Prostate gland (tissue), 2 donors: Measurements from ENCODE around the gene SSTR3. TPM values are rescaled to one million over a fixed set of nuclear protein-coding genes. Genes with fewer than 3 reads are reported as not detected.

Experiments
- DNase-seq: peaks from one replicate; pipeline ENCODE4 v3.0.0-alpha.2; 2019; ENCODE audit warnings: low spot score
- H3K27ac ChIP-seq, 2 donors: fragments of 200-600 bp; sonication (generic); 2 replicates each; pipeline ENCODE4 v1.5.1; 2017 to 2019
- H3K27me3 ChIP-seq: fragments of 200-600 bp; sonication (generic); replicated peaks from 2 replicates; pipeline ENCODE4 v1.5.1; 2019; ENCODE audit not compliant: insufficient read depth
- H3K36me3 ChIP-seq, 2 donors: fragments of 200-600 bp; sonication (generic); 1 replicate in 1 of 2; 2 replicates in 1 of 2; pipeline versions ENCODE4 v1.5.1 to v1.8.1; 2017 to 2019
- H3K4me1 ChIP-seq: fragments of 200-600 bp; sonication (generic); replicated peaks from 2 replicates; pipeline ENCODE4 v1.5.1; 2019
- H3K4me3 ChIP-seq, 2 donors: fragments of 200-600 bp; sonication (generic); 2 replicates each; pipeline ENCODE4 v1.5.1; 2017 to 2019
- H3K9me3 ChIP-seq: fragments of 200-600 bp; sonication (generic); 2 replicates; pipeline ENCODE4 v1.5.1; 2017
- POLR2A ChIP-seq: fragments of 450-650 bp; IDR thresholded peaks from one replicate; pipeline ENCODE4 v1.6.1; 2016; ENCODE audit warnings: antibody characterized with exemption, mild to moderate bottlenecking
- POLR2AphosphoS5 ChIP-seq: sonication (generic); formaldehyde crosslinking; IDR thresholded peaks from one replicate; pipeline ENCODE4 v1.6.1; 2017; ENCODE audit warnings: antibody characterized with exemption
- WGBS: methylation state at CpG from one replicate; pipeline ENCODE4 v1.1.5; 2018; 5-methylcytosine and 5-hydroxymethylcytosine counted together
- intact Hi-C: fragments of 100-400 bp; cut with DNase I; formaldehyde crosslinking; loops from one replicate; pipeline ENCODE4 v1.14.2; 2022
- total RNA-seq, 2 donors: library from RNA; depleted of rRNA; stranded (reverse); fragments of >200 nt; gene quantifications; one replicate each; pipeline ENCODE4 v1.1.0, GENCODE V29; 2016
- TF ChIP-seq, protein P1 (sequence below), 4 experiments: fragments of 200-600 bp in 2 of 4; fragments of 450-650 bp in 2 of 4; sonication (generic) in 2 of 4; IDR thresholded peaks; 1 replicate in 3 of 4; 2 replicates in 1 of 4; pipeline ENCODE4 v1.5.1; 2016 to 2019; ENCODE audit warnings: antibody characterized with exemption in 4 of 4, mild to moderate bottlenecking in 2 of 4, moderate library complexity in 2 of 4

The SSTR3 gene
- total RNA-seq, 2 donors from 2014 or later = 46.4 TPM; not detected in 1

DNA sequence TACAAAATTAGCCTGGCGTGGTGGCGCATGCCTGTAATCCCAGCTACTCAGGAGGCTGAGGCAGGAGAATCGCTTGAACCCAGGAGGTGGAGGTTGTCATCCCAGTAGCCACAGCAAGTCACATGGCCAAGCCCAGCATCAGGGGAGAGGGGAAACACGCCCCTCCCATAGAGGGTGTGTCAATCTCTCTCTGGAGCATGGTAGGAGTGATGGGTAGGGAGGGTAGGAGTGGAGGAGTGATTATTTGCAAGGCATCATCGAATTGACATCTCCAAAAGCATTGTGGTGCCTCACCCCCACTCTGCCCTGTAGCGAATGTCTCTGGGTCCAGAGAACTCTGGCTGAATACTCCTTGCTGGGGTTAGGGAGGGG is 6.1 kb upstream of the SSTR3 start:
- Histone ChIP-seq H3K4me1 (no peaks in the 10 kb centered on the region), H3K36me3 (no peaks in the 10 kb centered on the region), H3K27ac (no peak overlapping the region), H3K9me3 (no peaks in the 10 kb centered on the region), H3K4me3 (no peak overlapping the region), H3K27me3 (peaks cover 4% of the 10 kb centered on the region)
- intact Hi-C loops = no loop called here
- TF ChIP-seq POLR2AphosphoS5 (no peak), POLR2A (no peak)
- TF ChIP-seq, protein P1, sequence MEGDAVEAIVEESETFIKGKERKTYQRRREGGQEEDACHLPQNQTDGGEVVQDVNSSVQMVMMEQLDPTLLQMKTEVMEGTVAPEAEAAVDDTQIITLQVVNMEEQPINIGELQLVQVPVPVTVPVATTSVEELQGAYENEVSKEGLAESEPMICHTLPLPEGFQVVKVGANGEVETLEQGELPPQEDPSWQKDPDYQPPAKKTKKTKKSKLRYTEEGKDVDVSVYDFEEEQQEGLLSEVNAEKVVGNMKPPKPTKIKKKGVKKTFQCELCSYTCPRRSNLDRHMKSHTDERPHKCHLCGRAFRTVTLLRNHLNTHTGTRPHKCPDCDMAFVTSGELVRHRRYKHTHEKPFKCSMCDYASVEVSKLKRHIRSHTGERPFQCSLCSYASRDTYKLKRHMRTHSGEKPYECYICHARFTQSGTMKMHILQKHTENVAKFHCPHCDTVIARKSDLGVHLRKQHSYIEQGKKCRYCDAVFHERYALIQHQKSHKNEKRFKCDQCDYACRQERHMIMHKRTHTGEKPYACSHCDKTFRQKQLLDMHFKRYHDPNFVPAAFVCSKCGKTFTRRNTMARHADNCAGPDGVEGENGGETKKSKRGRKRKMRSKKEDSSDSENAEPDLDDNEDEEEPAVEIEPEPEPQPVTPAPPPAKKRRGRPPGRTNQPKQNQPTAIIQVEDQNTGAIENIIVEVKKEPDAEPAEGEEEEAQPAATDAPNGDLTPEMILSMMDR (IDR thresholded peaks at IDR 0.05) = no peak
- 84% methylated on average over 6 of the region's 6 CpGs for WGBS
- DNase-seq = no peak

DNA sequence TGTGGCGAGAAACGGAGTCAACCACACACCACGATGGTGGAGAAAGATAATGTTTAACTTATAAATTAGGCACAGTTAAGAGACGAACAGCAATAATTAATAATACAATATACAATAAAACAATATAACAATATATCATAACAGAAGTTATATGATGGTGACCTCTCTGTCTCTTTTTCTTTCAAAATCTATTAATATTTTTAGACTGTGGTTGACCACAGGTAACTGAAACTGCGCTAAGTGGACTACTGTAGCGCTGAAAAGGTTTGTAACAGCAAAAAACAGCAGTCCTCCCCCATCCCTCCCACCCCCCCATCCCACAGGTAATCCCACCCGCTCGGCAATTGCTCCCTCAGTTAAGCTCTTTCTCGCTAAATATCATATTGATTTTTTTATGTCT is 3.6 kb upstream of the SSTR3 start:
- Histone ChIP-seq H3K4me1 (no peaks in the 10 kb centered on the region), H3K27me3 (peaks cover 4% of the 10 kb centered on the region), H3K4me3 (no peak overlapping the region), H3K9me3 (no peaks in the 10 kb centered on the region), H3K36me3 (no peaks in the 10 kb centered on the region), H3K27ac (no peak overlapping the region)
- DNase-seq = no peak
- WGBS = 84% methylated on average over 9 of the region's 9 CpGs
- intact Hi-C loops = no loop called here
- TF ChIP-seq POLR2AphosphoS5 = no peak
- TF ChIP-seq, protein P1 (IDR thresholded peaks at IDR 0.05) = no peak
- TF ChIP-seq POLR2A = no peak

DNA sequence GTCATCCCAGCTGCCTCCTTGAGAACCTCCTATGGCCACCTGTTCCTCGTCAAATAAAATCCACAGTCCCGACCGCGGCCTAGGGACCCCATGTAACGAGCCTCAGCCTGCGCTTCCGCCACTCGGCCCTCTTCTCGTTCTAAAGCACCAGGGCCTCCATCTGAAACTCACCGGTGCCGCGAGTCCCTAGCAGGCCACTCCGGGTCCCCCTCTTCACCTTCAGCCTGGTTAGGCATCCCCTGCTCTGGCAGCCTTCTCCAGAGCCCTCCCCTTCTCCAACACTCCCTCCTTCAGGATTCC is 2.4 kb upstream of the SSTR3 start:
- no peaks in the 10 kb centered on the region for H3K9me3 ChIP-seq
- DNase-seq = no peak
- TF ChIP-seq POLR2AphosphoS5 = no peak
- TF ChIP-seq, protein P1 (IDR thresholded peaks at IDR 0.05) = no peak
- TF ChIP-seq POLR2A = no peak
- intact Hi-C loops = no loop called here
- no peaks in the 10 kb centered on the region for H3K36me3 ChIP-seq
- H3K4me1 ChIP-seq = no peaks in the 10 kb centered on the region
- H3K4me3 ChIP-seq = no peak overlapping the region
- 64% methylated on average over 13 of the region's 13 CpGs for WGBS
- H3K27me3 ChIP-seq = peaks cover 4% of the 10 kb centered on the region
- no peak overlapping the region for H3K27ac ChIP-seq

DNA sequence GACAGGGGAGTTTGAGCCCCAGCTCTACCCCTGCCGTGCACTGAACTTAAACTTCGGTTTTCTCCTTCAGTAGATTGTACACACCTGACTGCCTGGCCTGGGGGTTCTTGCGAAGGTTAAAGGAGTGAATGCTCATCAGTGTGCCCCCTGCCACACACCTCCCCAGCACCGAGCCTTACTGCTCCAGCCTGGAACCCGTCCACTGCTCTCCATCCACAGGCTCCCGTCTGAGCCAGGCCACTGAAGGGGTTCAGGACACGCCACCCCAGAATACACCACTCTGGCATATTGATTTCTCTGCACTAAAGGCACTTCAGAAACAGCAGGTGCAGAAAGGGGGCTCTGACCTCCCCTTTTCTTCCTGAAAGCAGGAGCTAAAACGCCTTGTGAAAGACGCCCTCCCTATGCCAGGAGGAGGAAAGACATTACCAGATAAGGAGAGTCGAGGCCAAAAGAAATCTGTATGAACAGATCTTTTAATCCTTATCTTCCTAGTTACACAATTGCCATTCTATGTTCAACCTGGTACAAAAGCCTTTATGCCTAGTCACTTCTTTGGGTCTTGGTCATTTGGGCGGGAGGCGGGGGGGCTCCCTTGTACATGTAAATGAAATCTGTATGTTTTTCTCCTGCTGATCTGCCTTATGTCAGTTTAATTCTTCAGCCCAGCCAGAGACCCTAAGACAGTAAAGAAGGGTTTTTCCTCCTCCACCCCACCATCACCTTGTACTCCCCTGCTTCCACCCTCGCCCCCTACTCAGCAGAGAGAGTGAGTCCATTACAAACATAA is 1.9 kb upstream of the SSTR3 start:
- no peak overlapping the region for H3K4me3 ChIP-seq
- 83% methylated on average over 13 of the region's 13 CpGs for WGBS
- no peak for DNase-seq

More for the DNA sequence above, 1.9 kb upstream of the SSTR3 start:
- no peaks in the 10 kb centered on the region for H3K36me3 ChIP-seq
- intact Hi-C loops = no loop called here
- no peak overlapping the region for H3K27ac ChIP-seq
- H3K4me1 ChIP-seq = no peaks in the 10 kb centered on the region
- TF ChIP-seq POLR2A (no peak), POLR2AphosphoS5 (no peak)
- TF ChIP-seq, protein P1 (IDR thresholded peaks at IDR 0.05) = no peak
- H3K27me3 ChIP-seq = no peaks in the 10 kb centered on the region
- no peaks in the 10 kb centered on the region for H3K9me3 ChIP-seq
